ENCODE measurements around the gene OTUD4.
"Not testable (repeated sequence)": the region's sequence is repeated elsewhere in the genome, so short reads cannot be mapped to it uniquely, and the experiment has no call there.

OTUD4 gene

GRCh38 chr4:145177906-145178538 lies 2.4 kb downstream of the OTUD4 start:
- no peak for DNase-seq

- no peak for DNase-seq
These were observed 2.9 kb downstream of the OTUD4 start for GRCh38 chr4:145177511-145177905.

- DNase-seq = no peak
These were observed 3.6 kb downstream of the OTUD4 start for GRCh38 chr4:145176641-145177432.

GRCh38 chr4:145171911-145172310 lies 8.5 kb downstream of the OTUD4 start:
- DNase-seq = no peak

GRCh38 chr4:145170223-145170622 lies 10.2 kb downstream of the OTUD4 start:
- no peak for DNase-seq

GRCh38 chr4:145168581-145169187 lies 11.7 kb downstream of the OTUD4 start:
- no peak for DNase-seq

- no peak for DNase-seq
These were observed 12.5 kb downstream of the OTUD4 start for GRCh38 chr4:145167887-145168286.

GRCh38 chr4:145161549-145161948 lies 18.8 kb downstream of the OTUD4 start:
- DNase-seq = no peak

GRCh38 chr4:145156986-145157385 lies 23.4 kb downstream of the OTUD4 start:
- no peak for DNase-seq

- DNase-seq = no peak
These were observed 25.0 kb downstream of the OTUD4 start for GRCh38 chr4:145155268-145155870.

GRCh38 chr4:145154573-145154972 lies 25.8 kb downstream of the OTUD4 start:
- DNase-seq = no peak

- no peak for DNase-seq
These were observed 26.5 kb downstream of the OTUD4 start for GRCh38 chr4:145153904-145154298.

GRCh38 chr4:145153181-145153903 lies 27.0 kb downstream of the OTUD4 start:
- no peak for DNase-seq

GRCh38 chr4:145148980-145149379 lies 31.4 kb downstream of the OTUD4 start:
- no peak for DNase-seq

GRCh38 chr4:145136219-145136618 lies 44.2 kb downstream of the OTUD4 start:
- DNase-seq = not testable (repeated sequence)

- no peak for DNase-seq
These were observed 47.8 kb downstream of the OTUD4 start for GRCh38 chr4:145132511-145133098.

- DNase-seq = no peak
These were observed 48.5 kb downstream of the OTUD4 start for GRCh38 chr4:145131848-145132247.

GRCh38 chr4:145130788-145131399 lies 49.5 kb downstream of the OTUD4 start:
- DNase-seq = no peak

GRCh38 chr4:145130130-145130529 lies 50.3 kb downstream of the OTUD4 start:
- DNase-seq = no peak

- no peak for DNase-seq
These were observed 55.0 kb downstream of the OTUD4 start for GRCh38 chr4:145125396-145125795.

GRCh38 chr4:145108128-145108527 lies 72.3 kb downstream of the OTUD4 start:
- no peak for DNase-seq

- DNase-seq = no peak
These were observed 73.3 kb downstream of the OTUD4 start for GRCh38 chr4:145107126-145107525.
